KOPT-K1 (cell line): ENCODE data around the gene COL4A3.
"Not testable (repeated sequence)": the region's sequence is repeated elsewhere in the genome, so short reads cannot be mapped to it uniquely, and the experiment has no call there.

ENCODE experiments used
- H3K27ac ChIP-seq: fragments of 200-600 bp; sonication (generic); 2 replicates; pipeline ENCODE4 v1.5.1; 2016; ENCODE audit warnings: antibody characterized with exemption, mild to moderate bottlenecking, low read depth, low read length; ENCODE audit not compliant: poor library complexity, severe bottlenecking
- H3K36me3 ChIP-seq: fragments of 200-600 bp; sonication (generic); 2 replicates; pipeline ENCODE4 v1.5.1; 2017; ENCODE audit warnings: antibody characterized with exemption, mild to moderate bottlenecking, low read length, moderate library complexity; ENCODE audit not compliant: insufficient read depth
- H3K9me3 ChIP-seq: fragments of 200-600 bp; sonication (generic); 2 replicates; pipeline ENCODE4 v1.5.1; 2017; ENCODE audit warnings: antibody characterized with exemption, low read length, mild to moderate bottlenecking; ENCODE audit not compliant: insufficient read depth, poor library complexity, severe bottlenecking

COL4A3 gene

DNA sequence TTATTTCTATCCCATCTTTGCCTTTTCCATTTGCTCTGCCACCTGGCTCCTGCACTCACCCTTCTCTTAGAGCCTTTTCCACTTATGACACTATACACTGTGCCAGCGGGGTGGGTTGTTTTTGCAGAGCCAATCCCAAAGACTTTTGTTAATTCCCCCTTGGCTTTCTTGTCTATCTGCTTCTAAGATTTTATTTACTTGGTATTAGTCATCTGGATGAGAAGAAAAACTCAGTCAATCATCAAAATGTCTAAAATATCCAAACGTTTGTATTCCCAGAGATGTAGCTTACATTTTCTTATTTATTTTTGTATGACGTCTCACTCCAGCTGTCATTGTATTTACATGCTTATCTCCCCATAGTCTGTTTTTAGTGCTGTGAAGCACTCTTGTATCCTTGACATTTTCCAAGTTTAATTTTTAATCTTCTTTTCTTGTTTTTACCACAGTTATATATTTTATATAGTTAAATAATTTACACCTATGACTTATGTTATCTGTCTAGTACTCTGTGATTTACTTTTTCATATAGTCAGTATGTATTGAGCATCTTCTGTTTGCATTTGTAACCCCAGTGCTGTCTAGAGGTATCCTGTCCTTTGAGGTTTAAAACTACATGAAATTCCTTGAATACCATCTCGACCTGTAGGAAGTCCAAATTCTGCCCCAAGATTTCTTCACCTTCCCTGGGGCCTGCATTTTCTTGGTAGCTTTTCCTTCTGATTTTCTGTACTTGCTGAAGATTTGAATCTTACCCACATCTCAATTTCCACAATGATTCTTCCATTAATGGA is 55.1 kb downstream of the COL4A3 start:
- H3K36me3 ChIP-seq, result no peaks in the 10 kb centered on the region
- no peaks in the 10 kb centered on the region for H3K9me3 ChIP-seq
- H3K27ac ChIP-seq, result no peak overlapping the region

GRCh38 chr2:227221120-227221519 is 56.7 kb downstream of the COL4A3 start:
- no peak overlapping the region for H3K27ac ChIP-seq
- no peaks in the 10 kb centered on the region for H3K36me3 ChIP-seq
- H3K9me3 ChIP-seq, result no peaks in the 10 kb centered on the region

- Histone ChIP-seq H3K9me3 (no peaks in the 10 kb centered on the region), H3K27ac (no peak overlapping the region), H3K36me3 (no peaks in the 10 kb centered on the region)
Observed at GRCh38 chr2:227222292-227222691, 57.9 kb downstream of the COL4A3 start.

DNA sequence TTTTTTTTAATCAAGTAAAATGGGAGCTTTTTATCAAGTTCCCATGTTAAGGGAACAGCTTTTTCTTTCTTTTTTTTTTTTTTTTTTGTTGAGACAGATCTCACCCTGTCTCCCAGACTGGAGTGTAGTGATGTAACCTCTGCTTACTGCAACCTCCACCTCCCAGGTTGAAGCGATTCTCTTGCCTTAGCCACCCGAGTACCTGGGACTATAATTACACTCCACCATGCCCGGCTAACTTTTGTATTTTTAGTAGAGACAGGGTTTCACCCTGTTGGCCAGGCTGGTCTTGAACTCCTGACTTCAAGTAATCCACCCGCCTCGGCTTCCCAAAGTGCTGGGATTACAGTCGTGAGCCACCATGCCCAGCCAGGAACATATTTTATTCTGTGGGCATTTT is 61.2 kb downstream of the COL4A3 start:
- not testable (repeated sequence) for H3K9me3 ChIP-seq, H3K36me3 ChIP-seq, H3K27ac ChIP-seq

- Histone ChIP-seq H3K36me3 (no peaks in the 10 kb centered on the region), H3K27ac (no peak overlapping the region), H3K9me3 (no peaks in the 10 kb centered on the region)
Observed at GRCh38 chr2:227228061-227228667, 63.7 kb downstream of the COL4A3 start.

- no peak overlapping the region for H3K27ac ChIP-seq
- no peaks in the 10 kb centered on the region for H3K36me3 ChIP-seq
- H3K9me3 ChIP-seq, result no peaks in the 10 kb centered on the region
Observed at GRCh38 chr2:227230151-227230550, 65.7 kb downstream of the COL4A3 start.

DNA sequence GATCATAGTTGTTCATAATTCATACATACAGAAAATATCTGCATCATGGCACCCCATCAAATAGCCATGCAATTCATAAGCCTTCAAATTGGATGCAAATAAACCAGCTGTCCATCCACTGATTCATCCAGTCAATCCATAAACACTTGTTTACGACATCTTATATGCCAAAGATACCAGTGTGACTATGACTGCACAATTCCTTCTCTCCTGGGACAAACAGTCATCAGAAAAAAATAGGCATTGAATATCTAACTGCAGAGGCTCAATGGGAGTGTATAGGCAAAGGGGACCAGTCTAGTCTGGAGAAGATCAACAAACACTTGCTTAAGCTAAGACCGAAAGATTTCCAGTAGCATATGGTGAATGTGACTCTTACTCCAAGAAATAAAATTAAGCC is 70.0 kb downstream of the COL4A3 start:
- Histone ChIP-seq H3K9me3 (no peaks in the 10 kb centered on the region), H3K36me3 (no peaks in the 10 kb centered on the region), H3K27ac (no peak overlapping the region)

DNA sequence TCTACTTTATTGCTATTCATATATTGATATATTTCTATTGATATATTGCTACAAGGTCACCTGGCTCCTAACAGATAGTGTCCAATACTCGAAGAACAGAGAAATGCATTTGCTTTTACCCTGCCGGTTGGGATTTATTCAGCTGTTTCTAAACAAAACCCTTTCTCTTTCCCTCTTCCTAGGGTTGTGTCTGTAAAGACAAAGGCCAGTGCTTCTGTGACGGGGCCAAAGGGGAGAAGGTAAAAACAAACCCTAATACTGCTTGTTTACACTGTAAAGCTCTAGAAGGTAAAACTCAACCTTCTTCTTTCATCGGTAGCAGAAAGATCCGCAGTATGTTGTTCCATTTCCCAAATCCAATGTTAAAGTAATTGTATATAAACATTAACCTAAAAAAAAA is 73.4 kb downstream of the COL4A3 start:
- Histone ChIP-seq H3K27ac (no peak overlapping the region), H3K9me3 (no peaks in the 10 kb centered on the region), H3K36me3 (no peaks in the 10 kb centered on the region)

- Histone ChIP-seq H3K9me3 (no peaks in the 10 kb centered on the region), H3K27ac (no peak overlapping the region), H3K36me3 (no peaks in the 10 kb centered on the region)
Observed at GRCh38 chr2:227238238-227239237, 74.1 kb downstream of the COL4A3 start.

- Histone ChIP-seq H3K36me3 (no peaks in the 10 kb centered on the region), H3K27ac (no peak overlapping the region), H3K9me3 (no peaks in the 10 kb centered on the region)
Observed at GRCh38 chr2:227241005-227241404, 76.6 kb downstream of the COL4A3 start.

GRCh38 chr2:227248876-227249275 is 84.5 kb downstream of the COL4A3 start:
- Histone ChIP-seq H3K9me3 (no peaks in the 10 kb centered on the region), H3K27ac (no peak overlapping the region), H3K36me3 (no peaks in the 10 kb centered on the region)

DNA sequence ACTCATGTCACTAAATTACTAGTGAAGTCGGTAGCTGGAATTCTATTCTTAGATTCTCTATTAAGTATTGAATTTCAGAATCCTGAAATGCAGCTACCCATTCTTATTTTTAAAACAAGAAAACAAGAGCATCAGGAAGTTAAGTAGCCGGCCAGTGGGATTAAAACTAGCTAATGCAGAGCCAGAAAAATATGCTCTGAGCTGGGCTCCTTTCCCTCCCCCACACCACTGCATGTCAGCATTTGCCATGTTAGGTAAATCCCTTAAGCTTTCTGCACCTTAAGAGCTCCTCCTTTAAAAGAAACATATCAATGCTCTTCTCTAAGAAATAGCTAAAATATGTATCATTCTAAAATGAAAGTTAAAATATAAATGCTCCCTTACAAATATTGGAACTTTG is 88.4 kb downstream of the COL4A3 start:
- Histone ChIP-seq H3K9me3 (no peaks in the 10 kb centered on the region), H3K36me3 (no peaks in the 10 kb centered on the region), H3K27ac (no peak overlapping the region)

- Histone ChIP-seq H3K27ac (no peak overlapping the region), H3K36me3 (no peaks in the 10 kb centered on the region), H3K9me3 (no peaks in the 10 kb centered on the region)
Observed at GRCh38 chr2:227256605-227257004, 92.2 kb downstream of the COL4A3 start.

DNA sequence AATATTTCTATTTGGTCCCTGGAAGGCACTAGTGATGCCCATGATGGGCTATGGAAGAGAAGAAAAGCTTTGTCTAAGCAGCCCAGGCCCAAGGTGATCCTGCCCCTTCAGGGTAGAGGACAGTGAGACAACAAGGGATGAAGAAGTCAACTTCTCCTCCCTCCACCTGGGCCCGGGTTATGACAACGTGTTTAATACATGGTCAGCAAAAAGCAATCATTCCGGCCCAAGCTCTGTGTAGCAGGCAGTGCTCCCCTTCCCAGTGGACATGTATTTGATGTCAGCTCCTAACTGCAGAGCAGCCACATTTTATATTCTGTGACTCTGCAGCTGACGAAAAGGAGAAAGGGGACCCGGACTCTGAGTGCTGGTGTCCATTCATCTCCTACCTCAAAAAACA is 93.4 kb downstream of the COL4A3 start:
- no peak overlapping the region for H3K27ac ChIP-seq
- no peaks in the 10 kb centered on the region for H3K9me3 ChIP-seq
- H3K36me3 ChIP-seq, result no peaks in the 10 kb centered on the region

DNA sequence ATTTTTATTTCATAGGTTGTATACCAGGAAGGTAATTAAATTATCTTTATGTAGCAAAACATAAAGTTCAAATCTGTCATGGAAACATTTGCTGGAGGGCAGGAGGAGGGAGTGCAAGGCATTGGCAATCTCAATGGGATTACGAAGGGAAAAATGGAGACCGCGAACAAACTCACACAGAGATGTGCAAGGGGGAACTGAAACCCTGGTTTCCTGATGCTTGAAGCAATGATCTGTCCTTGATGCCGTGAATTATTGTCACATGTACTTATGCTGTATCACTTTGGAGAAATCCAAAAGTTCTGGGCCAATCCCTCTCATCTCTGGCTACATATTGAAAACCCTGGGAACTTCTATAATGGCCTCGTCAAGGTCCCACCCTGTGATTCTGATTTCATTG is 95.6 kb downstream of the COL4A3 start:
- no peaks in the 10 kb centered on the region for H3K36me3 ChIP-seq
- H3K9me3 ChIP-seq, result no peaks in the 10 kb centered on the region
- no peak overlapping the region for H3K27ac ChIP-seq
